ENCODE measurements around the gene PCDHGA9. TPM values are rescaled to one million over a fixed set of nuclear protein-coding genes. Genes with fewer than 3 reads are reported as not detected.

The PCDHGA9 gene
- total RNA-seq, 3 donors from 2014 or later: 2.6 to 6.7 (median 3.2) TPM

DNA sequence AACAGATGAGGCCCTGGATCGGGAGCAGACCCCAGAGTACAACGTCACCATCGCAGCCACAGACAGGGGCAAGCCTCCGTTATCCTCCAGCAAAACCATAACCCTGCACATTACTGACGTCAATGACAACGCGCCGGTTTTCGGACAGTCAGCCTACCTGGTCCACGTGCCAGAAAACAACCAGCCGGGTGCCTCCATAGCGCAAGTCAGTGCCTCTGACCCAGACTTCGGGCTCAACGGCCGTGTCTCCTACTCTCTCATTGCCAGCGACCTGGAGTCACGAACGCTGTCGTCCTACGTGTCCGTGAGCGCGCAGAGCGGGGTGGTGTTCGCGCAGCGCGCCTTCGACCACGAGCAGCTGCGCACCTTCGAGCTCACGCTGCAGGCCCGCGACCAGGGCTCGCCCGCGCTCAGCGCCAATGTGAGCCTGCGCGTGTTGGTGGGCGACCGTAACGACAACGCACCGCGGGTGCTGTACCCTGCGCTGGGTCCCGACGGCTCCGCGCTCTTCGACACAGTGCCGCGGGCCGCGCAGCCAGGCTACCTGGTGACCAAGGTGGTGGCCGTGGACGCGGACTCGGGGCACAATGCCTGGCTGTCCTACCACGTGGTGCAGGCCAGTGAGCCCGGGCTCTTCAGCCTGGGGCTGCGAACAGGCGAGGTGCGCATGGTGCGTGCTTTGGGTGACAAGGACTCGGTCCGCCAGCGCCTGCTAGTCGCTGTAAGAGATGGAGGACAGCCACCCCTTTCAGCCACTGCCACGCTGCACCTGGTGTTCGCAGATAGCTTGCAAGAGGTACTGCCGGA is 16.7 kb downstream of the PCDHGA9 start:
- Histone ChIP-seq H3K4me1 (ENCODE audit: low read depth) (no peaks in the 10 kb centered on the region), H3K9me3 (peaks cover 98% of the 10 kb centered on the region), H3K4me3 (no peak overlapping the region), H3K36me3 (ENCODE audit: low read depth) (no peaks in the 10 kb centered on the region)
- TF ChIP-seq, protein P1, sequence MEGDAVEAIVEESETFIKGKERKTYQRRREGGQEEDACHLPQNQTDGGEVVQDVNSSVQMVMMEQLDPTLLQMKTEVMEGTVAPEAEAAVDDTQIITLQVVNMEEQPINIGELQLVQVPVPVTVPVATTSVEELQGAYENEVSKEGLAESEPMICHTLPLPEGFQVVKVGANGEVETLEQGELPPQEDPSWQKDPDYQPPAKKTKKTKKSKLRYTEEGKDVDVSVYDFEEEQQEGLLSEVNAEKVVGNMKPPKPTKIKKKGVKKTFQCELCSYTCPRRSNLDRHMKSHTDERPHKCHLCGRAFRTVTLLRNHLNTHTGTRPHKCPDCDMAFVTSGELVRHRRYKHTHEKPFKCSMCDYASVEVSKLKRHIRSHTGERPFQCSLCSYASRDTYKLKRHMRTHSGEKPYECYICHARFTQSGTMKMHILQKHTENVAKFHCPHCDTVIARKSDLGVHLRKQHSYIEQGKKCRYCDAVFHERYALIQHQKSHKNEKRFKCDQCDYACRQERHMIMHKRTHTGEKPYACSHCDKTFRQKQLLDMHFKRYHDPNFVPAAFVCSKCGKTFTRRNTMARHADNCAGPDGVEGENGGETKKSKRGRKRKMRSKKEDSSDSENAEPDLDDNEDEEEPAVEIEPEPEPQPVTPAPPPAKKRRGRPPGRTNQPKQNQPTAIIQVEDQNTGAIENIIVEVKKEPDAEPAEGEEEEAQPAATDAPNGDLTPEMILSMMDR (IDR thresholded peaks at IDR 0.05): no peak
- peak in 1 of 3 donors; percentile 46 for DNase-seq
- ATAC-seq: no peak
- intact Hi-C loops (cut with DNase I, micrococcal nuclease): no loop called here

DNA sequence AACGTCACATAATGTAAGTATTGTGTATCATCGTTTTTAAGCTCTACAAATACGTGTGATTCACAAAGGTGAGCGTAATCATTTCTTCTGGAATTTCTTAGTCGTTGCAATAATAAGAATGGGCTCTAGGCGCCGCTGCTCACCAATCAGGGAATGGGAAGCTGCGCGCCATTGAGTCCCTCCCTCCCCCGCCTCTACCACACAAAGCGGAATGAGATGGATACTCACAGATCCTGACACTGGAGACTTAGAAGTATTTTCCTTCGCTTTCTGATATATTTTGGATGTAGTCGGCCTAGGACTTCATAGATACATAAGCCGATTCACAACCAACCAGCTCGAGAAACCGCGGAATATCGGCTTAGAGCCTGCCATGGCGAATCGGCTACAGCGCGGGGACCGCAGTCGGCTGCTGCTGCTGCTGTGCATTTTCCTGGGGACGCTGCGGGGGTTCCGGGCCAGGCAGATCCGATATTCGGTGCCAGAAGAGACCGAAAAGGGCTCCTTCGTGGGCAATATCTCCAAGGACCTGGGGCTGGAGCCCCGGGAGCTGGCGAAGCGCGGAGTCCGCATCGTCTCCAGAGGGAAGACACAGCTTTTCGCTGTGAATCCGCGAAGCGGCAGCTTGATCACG is 18.4 kb downstream of the PCDHGA9 start, which contains the start of gene PCDHGA11:
TSS of gene PCDHGA11 (plus strand) at position 197 of the 634 bp plus-strand sequence. CDS start at position 374, 177 bp downstream.
- no peak for ATAC-seq
- no peaks in the 10 kb centered on the region for H3K36me3 ChIP-seq (ENCODE audit: low read depth)
- peak in 2 of 3 donors; percentile 43 to 45 for DNase-seq
- H3K4me1 ChIP-seq (ENCODE audit: low read depth): no peaks in the 10 kb centered on the region
- intact Hi-C loops (cut with DNase I, micrococcal nuclease): no loop called here
- no peak within 1 kb of the TSS for H3K4me3 ChIP-seq
- TF ChIP-seq, protein P1 (IDR thresholded peaks at IDR 0.05): no peak
- peaks cover 98% of the 10 kb centered on the region for H3K9me3 ChIP-seq

DNA sequence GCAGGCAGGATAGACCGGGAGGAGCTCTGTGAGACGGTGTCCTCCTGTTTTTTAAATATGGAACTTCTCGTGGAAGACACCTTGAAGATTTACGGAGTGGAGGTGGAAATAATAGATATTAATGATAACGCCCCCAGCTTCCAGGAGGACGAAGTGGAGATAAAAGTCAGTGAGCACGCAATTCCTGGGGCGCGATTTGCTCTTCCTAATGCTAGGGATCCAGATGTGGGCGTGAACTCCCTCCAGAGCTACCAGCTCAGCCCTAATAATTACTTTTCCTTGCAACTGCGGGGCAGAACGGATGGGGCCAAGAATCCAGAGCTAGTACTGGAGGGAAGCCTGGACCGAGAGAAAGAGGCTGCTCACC is 18.9 kb downstream of the PCDHGA9 start:
- DNase-seq (no peak), ATAC-seq (no peak)
- H3K9me3 ChIP-seq: peaks cover 98% of the 10 kb centered on the region
- TF ChIP-seq, protein P1 (IDR thresholded peaks at IDR 0.05): no peak
- no peaks in the 10 kb centered on the region for H3K36me3 ChIP-seq (ENCODE audit: low read depth)
- intact Hi-C loops (cut with DNase I, micrococcal nuclease): no loop called here
- no peaks in the 10 kb centered on the region for H3K4me1 ChIP-seq (ENCODE audit: low read depth)
- H3K4me3 ChIP-seq: no peak overlapping the region

DNA sequence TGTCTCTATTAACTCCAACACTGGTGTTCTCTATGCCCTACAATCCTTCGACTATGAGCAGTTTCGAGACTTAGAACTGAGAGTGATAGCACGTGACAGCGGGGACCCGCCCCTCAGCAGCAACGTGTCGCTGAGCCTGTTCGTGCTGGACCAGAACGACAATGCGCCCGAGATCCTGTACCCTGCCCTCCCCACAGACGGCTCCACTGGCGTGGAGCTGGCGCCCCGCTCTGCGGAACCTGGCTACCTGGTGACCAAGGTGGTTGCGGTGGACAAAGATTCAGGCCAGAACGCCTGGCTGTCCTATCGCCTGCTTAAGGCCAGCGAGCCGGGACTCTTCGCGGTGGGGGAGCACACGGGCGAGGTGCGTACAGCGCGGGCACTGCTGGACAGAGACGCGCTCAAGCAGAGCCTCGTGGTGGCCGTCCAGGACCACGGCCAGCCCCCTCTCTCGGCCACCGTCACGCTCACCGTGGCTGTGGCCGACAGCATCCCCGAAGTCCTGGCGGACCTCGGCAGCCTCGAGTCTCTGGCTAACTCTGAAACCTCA is 20.2 kb downstream of the PCDHGA9 start:
- intact Hi-C loops (cut with DNase I, micrococcal nuclease): no loop called here
- H3K9me3 ChIP-seq: peaks cover 99% of the 10 kb centered on the region
- H3K4me1 ChIP-seq (ENCODE audit: low read depth): no peaks in the 10 kb centered on the region
- DNase-seq (no peak), ATAC-seq (no peak)
- TF ChIP-seq, protein P1 (IDR thresholded peaks at IDR 0.05): no peak
- no peaks in the 10 kb centered on the region for H3K36me3 ChIP-seq (ENCODE audit: low read depth)
- no peak overlapping the region for H3K4me3 ChIP-seq

DNA sequence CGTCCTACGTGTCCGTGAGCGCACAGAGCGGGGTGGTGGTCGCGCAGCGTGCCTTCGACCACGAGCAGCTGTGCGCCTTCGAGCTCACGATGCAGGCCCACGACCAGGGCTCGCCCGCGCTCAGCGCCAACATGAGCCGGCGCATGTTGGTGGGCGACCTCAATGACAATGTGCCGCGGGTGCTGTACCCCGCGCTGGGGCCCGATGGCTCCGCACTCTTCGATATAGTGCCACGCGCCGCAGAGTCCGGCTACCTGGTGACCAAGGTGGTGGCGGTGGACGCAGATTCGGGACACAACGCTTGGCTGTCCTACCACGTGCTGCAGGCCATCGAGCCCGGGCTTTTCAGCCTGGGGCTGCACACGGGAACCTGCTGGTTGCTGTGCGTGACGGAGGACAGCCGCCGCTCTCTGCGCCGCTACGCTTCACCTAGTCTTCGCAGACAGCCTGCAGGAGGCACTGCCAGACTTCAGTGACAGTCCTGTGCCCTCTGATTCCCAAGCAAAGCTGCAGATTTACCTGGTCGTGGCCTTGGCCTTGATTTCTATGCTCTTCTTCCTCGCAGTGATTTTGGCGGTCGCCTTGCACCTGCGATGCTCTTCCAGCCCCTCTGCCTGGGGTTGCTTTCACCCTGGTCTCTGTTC is 25.3 kb downstream of the PCDHGA9 start:
- ATAC-seq: no peak
- H3K4me3 ChIP-seq: no peak overlapping the region
- TF ChIP-seq, protein P1 (IDR thresholded peaks at IDR 0.05): no peak
- peaks cover 99% of the 10 kb centered on the region for H3K9me3 ChIP-seq
- no peaks in the 10 kb centered on the region for H3K4me1 ChIP-seq (ENCODE audit: low read depth)
- no peaks in the 10 kb centered on the region for H3K36me3 ChIP-seq (ENCODE audit: low read depth)
- DNase-seq: no peak
- intact Hi-C loops (cut with DNase I, micrococcal nuclease): no loop called here
